Right ventricle myocardium inferior (tissue), 1 donor: Measurements from ENCODE around the gene IRX2. TPM values are rescaled to one million over a fixed set of nuclear protein-coding genes. Genes with fewer than 3 reads are reported as not detected.

Experiments used
- ATAC-seq: fragments of 200-7000 bp; cut with Tn5 transposase; one replicate; pipeline ENCODE4 v1.9.1; 2020; ENCODE audit warnings: mild to moderate bottlenecking, moderate library complexity
- DNase-seq: peaks from one replicate; pipeline ENCODE4 v3.0.0; 2021; ENCODE audit errors: missing footprints
- intact Hi-C: fragments of 100-400 bp; cut with DNase I; formaldehyde crosslinking; loops from one replicate; pipeline ENCODE4 v1.11.0; 2022
- total RNA-seq: library from RNA; stranded (reverse); fragmentation: NEBNext Ultra II Directional; extraction: Animal tissue kit (Norgen Biotek cat#: 25700); gene quantifications from one replicate; pipeline ENCODE4 v1.2.1, GENCODE V29; 2021
- donor health status: DM: no; HTN: yes; CAD: no; lungs with severe emphysema.

IRX2 gene
- total RNA-seq, 1 donor from 2014 or later: 7.3 TPM

- intact Hi-C loops: no loop called here
- ATAC-seq (no peak), DNase-seq (no peak)
Measured at GRCh38 chr5:2746561-2747032, 4.9 kb downstream of the IRX2 start.

- intact Hi-C loops: no loop called here
- DNase-seq (no peak), ATAC-seq (no peak)
Measured at GRCh38 chr5:2744485-2744884, 7.0 kb downstream of the IRX2 start.

- DNase-seq (no peak), ATAC-seq (no peak)
- intact Hi-C loops: no loop called here
Measured at GRCh38 chr5:2742921-2743679, 8.4 kb downstream of the IRX2 start.

- intact Hi-C loops: no loop called here
- no peak for ATAC-seq
Measured at GRCh38 chr5:2741956-2742355, 9.5 kb downstream of the IRX2 start.

GRCh38 chr5:2740876-2741555, 10.5 kb downstream of the IRX2 start:
- DNase-seq (no peak), ATAC-seq (no peak)
- intact Hi-C loops: no loop called here

More at GRCh38 chr5:2741956-2742355, 9.5 kb downstream of the IRX2 start:
- no peak for DNase-seq

- intact Hi-C loops: no loop called here
- no peak for DNase-seq
- ATAC-seq: no peak
Measured at GRCh38 chr5:2740051-2740875, 11.2 kb downstream of the IRX2 start.

GRCh38 chr5:2739360-2740050, 12.0 kb downstream of the IRX2 start:
- ATAC-seq (peak; percentile 37), DNase-seq (no peak)
- intact Hi-C loops: no loop called here

- ATAC-seq (peak; percentile 8), DNase-seq (no peak)
- intact Hi-C loops: no loop called here
Measured at GRCh38 chr5:2738700-2739359, 12.6 kb downstream of the IRX2 start.

- DNase-seq (no peak), ATAC-seq (no peak)
- intact Hi-C loops: no loop called here
Measured at GRCh38 chr5:2738156-2738699, 13.2 kb downstream of the IRX2 start.

GRCh38 chr5:2737273-2738155, 14.0 kb downstream of the IRX2 start:
- intact Hi-C loops: no loop called here
- DNase-seq (no peak), ATAC-seq (no peak)

GRCh38 chr5:2736872-2737271, 14.6 kb downstream of the IRX2 start:
- ATAC-seq: no peak
- intact Hi-C loops: no loop called here
- no peak for DNase-seq

GRCh38 chr5:2735996-2736395, 15.5 kb downstream of the IRX2 start:
- ATAC-seq (no peak), DNase-seq (no peak)
- intact Hi-C loops: no loop called here

GRCh38 chr5:2732850-2733249, 18.6 kb downstream of the IRX2 start:
- DNase-seq (no peak), ATAC-seq (no peak)
- intact Hi-C loops: no loop called here

GRCh38 chr5:2732004-2732403, 19.5 kb downstream of the IRX2 start:
- ATAC-seq (no peak), DNase-seq (no peak)
- intact Hi-C loops: no loop called here

- intact Hi-C loops: no loop called here
- ATAC-seq (no peak), DNase-seq (no peak)
Measured at GRCh38 chr5:2729189-2729588, 22.3 kb downstream of the IRX2 start.

- DNase-seq (no peak), ATAC-seq (no peak)
- intact Hi-C loops: no loop called here
Measured at GRCh38 chr5:2727550-2727949, 23.9 kb downstream of the IRX2 start.
